Mucosa of stomach (tissue), 1 donor: ENCODE measurements around the gene STAG1.
"Not testable (repeated sequence)": the region's sequence is repeated elsewhere in the genome, so short reads cannot be mapped to it uniquely, and the experiment has no call there.

Experiments used
- H3K27me3 ChIP-seq: one replicate; pipeline ENCODE4 v1.7.0; 2013; ENCODE audit warnings: mild to moderate bottlenecking, low read length; ENCODE audit not compliant: control insufficient read depth, insufficient read depth
- H3K36me3 ChIP-seq: one replicate; pipeline ENCODE4 v1.7.0; 2013; ENCODE audit warnings: low read length; ENCODE audit not compliant: control insufficient read depth, insufficient read depth
- H3K4me1 ChIP-seq: one replicate; pipeline ENCODE4 v1.7.0; 2013; ENCODE audit warnings: mild to moderate bottlenecking, low read length; ENCODE audit not compliant: control insufficient read depth, insufficient read depth
- H3K4me3 ChIP-seq: one replicate; pipeline ENCODE4 v1.7.0; 2013; ENCODE audit warnings: low read length
- H3K9ac ChIP-seq: one replicate; pipeline ENCODE4 v1.7.0; 2013; ENCODE audit warnings: mild to moderate bottlenecking, low read length, moderate library complexity
- H3K9me3 ChIP-seq: one replicate; pipeline ENCODE4 v1.7.0; 2013; ENCODE audit warnings: mild to moderate bottlenecking, low read length, moderate library complexity; ENCODE audit not compliant: control insufficient read depth
- donor health status: Pancreatic carcinoma.

The STAG1 gene

DNA sequence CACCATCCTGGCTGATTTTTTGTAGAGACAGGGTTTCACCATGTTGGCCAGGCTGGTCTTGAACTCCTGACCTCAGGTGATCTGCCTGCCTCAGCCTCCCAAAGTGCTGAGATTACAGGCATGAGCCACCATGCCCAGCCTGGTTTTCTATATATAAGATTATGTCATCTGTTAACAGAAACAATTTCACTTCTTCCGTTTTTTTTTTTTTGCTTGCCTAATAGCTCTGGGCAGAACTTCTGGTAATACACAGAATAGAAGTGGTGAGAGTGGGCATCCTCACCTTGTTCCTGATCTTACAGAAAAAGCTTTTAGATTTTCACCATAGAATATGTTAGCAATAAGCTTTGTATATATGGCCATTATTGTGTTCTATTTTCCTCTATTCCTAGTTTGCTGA is 202.7 kb downstream of the STAG1 start:
- H3K27me3 ChIP-seq: not testable (repeated sequence)

DNA sequence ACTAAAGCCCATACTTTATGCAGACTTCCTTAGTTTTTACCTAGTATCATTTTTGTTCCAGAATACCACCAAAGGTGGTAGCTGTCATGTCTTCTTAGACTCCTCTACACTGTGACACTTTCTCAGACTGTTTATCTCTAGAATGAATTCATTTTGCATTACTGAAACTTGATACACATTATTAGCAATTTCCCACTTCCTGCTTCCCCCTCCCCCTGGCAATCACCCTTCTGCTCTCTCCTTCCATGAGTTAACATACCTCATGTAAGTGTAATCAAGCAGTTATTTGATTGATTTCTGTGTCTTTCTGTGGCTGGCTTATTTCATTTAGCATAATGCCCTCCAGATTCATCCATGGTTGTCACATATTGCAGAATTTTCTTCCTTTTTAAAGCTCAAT is 204.9 kb downstream of the STAG1 start:
- Histone ChIP-seq H3K9ac (no peak overlapping the region), H3K9me3 (no peaks in the 10 kb centered on the region), H3K36me3 (no peaks in the 10 kb centered on the region), H3K4me1 (peaks cover 7% of the 10 kb centered on the region), H3K4me3 (no peak overlapping the region), H3K27me3 (no peaks in the 10 kb centered on the region)

More for the DNA sequence above, 202.7 kb downstream of the STAG1 start:
- not testable (repeated sequence) for H3K4me1 ChIP-seq, H3K9ac ChIP-seq, H3K9me3 ChIP-seq, H3K4me3 ChIP-seq, H3K36me3 ChIP-seq

DNA sequence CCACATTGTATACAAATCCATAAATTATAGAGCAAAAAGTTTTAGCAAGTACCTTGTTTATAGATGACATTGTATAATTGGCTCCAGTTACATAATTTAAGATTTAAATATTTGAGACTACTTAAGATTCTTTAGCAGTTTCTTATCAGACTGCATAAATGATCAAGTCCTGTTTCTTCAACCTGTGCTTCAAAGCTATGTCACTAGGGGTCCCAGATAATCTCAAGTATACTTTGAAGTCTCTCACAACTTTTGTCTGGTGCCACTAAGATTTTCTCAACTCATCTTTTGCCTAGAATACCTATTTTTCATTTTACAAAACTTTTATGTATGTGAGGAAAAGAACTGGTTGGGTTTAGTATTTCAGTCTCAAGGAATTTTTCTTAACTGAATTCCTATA is 205.5 kb downstream of the STAG1 start:
- Histone ChIP-seq H3K36me3 (no peaks in the 10 kb centered on the region), H3K27me3 (no peaks in the 10 kb centered on the region), H3K4me1 (peaks cover 7% of the 10 kb centered on the region)

DNA sequence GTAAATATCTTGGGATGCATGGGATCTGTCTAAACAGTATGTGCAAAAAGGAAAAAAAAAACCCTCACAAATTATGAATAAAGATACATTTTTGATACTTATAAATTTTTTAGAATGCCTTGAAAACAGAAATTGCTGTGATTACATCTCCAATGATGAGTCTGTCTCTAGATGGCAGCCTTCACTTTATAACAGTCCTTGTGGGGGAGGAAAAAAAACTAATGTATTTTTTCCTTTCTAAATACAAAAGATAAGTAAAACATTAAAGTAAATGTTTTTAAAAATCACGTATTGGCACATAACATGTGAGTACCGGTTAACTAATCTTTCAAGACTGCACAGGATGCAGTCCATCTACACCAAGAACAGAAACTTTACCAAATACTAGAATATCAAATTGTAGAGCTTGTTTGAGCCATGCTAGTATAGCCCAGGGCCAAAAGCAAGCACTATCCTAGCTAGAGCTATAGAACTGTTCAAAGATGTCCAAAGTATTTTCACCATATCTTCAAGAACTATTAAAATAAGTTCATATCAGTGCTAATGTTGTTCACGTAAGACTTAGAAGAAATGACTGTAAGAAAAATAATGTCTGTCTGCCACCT is 206.4 kb downstream of the STAG1 start:
- H3K27me3 ChIP-seq: no peaks in the 10 kb centered on the region
- no peak overlapping the region for H3K9ac ChIP-seq
- peaks cover 7% of the 10 kb centered on the region for H3K4me1 ChIP-seq
- H3K4me3 ChIP-seq: no peak overlapping the region
- no peaks in the 10 kb centered on the region for H3K9me3 ChIP-seq
- no peaks in the 10 kb centered on the region for H3K36me3 ChIP-seq

More for the DNA sequence above, 205.5 kb downstream of the STAG1 start:
- Histone ChIP-seq H3K9ac (no peak overlapping the region), H3K9me3 (no peaks in the 10 kb centered on the region), H3K4me3 (no peak overlapping the region)

DNA sequence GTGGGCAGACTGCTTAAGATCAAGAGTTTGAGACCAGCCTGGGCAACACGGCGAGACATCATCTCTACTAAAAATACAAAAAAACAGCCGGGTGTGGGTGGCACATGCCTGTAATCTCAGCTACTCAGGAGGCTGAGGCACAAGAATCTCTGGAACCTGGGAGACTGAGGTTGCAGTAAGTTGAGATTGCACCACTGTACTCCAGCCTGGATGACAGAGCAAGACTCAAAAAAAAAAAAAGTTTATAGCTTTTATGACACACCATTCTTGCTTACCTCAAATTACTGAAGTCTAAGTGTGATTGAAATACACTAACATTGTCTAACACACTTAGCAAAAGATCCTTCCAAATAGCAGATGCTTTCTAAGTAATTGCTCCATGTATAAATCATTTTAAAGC is 207.6 kb downstream of the STAG1 start:
- no peak overlapping the region for H3K9ac ChIP-seq
- H3K9me3 ChIP-seq: no peaks in the 10 kb centered on the region
- no peaks in the 10 kb centered on the region for H3K27me3 ChIP-seq
- no peak overlapping the region for H3K4me3 ChIP-seq
- H3K36me3 ChIP-seq: no peaks in the 10 kb centered on the region
- H3K4me1 ChIP-seq: peaks cover 7% of the 10 kb centered on the region

DNA sequence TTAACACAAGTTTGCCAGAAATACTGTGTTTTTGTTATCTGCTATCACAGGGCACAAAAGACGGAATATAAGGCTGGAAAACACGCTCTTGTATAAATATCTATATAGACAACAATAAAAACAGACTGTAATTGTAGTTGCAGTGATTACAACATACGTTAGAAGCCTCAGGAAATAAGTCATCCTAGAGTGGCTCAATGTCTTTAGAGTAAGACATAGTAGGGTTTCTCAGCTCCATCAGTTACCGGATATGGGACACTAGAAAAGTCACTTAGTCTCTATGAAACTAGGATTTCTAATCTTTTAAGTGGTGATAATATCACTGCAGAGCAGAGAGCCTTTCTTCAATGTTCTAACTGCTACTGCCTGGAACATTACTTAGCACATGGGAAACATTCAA is 208.8 kb downstream of the STAG1 start:
- Histone ChIP-seq H3K27me3 (no peaks in the 10 kb centered on the region), H3K4me3 (no peak overlapping the region), H3K4me1 (peaks cover 7% of the 10 kb centered on the region), H3K9me3 (no peaks in the 10 kb centered on the region), H3K36me3 (no peaks in the 10 kb centered on the region), H3K9ac (no peak overlapping the region)

DNA sequence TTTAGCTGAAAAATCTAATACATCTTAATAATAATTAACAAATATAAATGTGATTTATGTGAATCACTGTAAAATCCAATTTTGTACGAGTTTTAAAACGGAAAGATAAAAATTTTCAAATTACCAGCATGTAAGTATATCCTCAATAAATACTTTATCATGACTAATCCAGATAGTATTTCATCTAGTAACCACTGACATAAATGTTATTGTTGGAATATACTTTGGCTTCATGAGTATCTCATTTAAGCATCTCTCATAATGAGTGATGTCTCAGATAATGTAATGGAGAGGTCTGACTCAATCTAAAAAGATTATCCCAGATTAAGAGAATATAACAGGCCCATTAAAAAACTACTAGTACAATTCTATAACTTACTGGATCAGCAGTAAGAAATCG is 216.3 kb downstream of the STAG1 start:
- Histone ChIP-seq H3K4me1 (no peaks in the 10 kb centered on the region), H3K9me3 (no peaks in the 10 kb centered on the region), H3K9ac (no peak overlapping the region), H3K4me3 (no peak overlapping the region), H3K36me3 (no peaks in the 10 kb centered on the region), H3K27me3 (no peaks in the 10 kb centered on the region)

DNA sequence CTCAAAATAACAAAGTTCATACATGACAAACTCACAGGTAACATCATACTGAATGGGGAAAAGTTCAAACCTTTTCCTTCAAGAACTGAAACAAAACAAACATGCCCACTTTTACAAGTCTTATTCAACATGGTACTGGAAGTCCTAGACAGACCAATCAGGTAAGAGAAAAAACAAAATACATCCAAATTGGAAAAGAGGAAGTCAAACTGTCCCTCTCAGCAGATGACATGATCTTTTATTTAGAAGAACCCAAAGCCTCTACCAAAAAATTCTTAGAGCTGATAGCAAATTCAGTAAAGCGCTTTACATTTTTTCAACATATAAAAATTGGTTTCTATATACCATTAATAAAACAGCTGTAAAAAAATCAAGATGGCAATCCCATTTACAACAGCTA is 219.4 kb downstream of the STAG1 start:
- Histone ChIP-seq H3K4me1 (no peaks in the 10 kb centered on the region), H3K9me3 (no peaks in the 10 kb centered on the region), H3K36me3 (no peaks in the 10 kb centered on the region), H3K27me3 (no peaks in the 10 kb centered on the region), H3K4me3 (no peak overlapping the region), H3K9ac (no peak overlapping the region)

DNA sequence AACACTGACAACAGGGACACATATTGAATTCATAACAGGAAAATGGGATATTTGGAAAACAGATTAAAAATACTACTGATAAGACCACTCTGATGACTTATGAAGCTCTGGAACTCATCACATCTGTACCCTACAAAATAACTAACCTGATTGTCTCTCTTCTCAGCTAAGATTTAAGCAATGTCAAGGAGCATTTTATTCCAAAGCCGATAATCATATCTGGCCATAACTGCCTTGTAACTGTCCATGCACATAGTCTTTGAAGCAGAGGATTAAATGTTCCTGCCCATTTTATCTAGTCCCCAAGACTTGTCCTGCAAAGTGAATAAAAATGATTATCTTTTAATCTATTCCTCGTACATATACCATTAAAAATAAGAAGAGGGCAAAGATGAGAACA is 234.1 kb downstream of the STAG1 start:
- H3K27me3 ChIP-seq: no peaks in the 10 kb centered on the region
- no peak overlapping the region for H3K4me3 ChIP-seq
- H3K36me3 ChIP-seq: no peaks in the 10 kb centered on the region
- no peaks in the 10 kb centered on the region for H3K4me1 ChIP-seq
- no peaks in the 10 kb centered on the region for H3K9me3 ChIP-seq
- H3K9ac ChIP-seq: no peak overlapping the region

DNA sequence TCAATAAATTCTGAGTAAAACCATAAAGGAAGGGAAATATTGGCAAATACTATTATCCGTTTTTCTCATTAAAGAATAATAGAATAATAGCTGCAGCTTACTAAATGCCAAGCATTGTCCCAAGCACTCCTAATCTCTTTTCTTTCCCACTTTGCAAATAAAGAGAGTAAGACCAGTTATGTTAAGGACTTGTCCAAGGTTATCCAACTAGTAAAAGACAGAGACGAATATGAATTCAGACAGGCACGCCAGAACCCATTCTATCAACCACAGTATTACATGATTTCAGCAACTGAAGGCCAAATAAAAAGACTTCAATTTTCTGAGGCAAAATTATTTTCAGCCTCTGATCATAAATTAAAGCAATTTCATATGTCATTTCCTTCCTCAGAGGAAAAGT is 235.5 kb downstream of the STAG1 start:
- no peak overlapping the region for H3K4me3 ChIP-seq
- H3K4me1 ChIP-seq: no peaks in the 10 kb centered on the region
- no peak overlapping the region for H3K9ac ChIP-seq
- no peaks in the 10 kb centered on the region for H3K9me3 ChIP-seq
- H3K36me3 ChIP-seq: no peaks in the 10 kb centered on the region
- H3K27me3 ChIP-seq: no peaks in the 10 kb centered on the region

DNA sequence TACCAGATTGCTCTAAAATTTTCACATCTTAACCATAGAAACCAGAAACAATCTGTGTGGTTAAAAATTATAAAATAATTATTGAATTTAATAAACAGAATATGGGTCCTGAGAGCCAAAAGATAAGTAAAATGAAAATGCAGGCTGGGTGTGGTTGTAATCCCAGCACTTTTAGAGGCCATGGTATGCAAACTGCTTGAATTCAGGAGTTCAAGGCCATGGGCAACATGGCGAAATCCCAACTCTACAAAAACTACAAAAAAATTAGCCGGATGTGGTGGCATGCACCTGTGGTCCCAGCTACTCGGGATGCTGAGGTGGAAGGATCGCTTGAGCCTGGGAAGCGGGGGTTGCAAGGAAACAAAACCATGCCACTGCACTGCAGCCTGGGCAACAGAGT is 236.1 kb downstream of the STAG1 start:
- Histone ChIP-seq H3K9ac (no peak overlapping the region), H3K4me3 (no peak overlapping the region), H3K27me3 (no peaks in the 10 kb centered on the region), H3K4me1 (no peaks in the 10 kb centered on the region), H3K36me3 (no peaks in the 10 kb centered on the region), H3K9me3 (no peaks in the 10 kb centered on the region)

DNA sequence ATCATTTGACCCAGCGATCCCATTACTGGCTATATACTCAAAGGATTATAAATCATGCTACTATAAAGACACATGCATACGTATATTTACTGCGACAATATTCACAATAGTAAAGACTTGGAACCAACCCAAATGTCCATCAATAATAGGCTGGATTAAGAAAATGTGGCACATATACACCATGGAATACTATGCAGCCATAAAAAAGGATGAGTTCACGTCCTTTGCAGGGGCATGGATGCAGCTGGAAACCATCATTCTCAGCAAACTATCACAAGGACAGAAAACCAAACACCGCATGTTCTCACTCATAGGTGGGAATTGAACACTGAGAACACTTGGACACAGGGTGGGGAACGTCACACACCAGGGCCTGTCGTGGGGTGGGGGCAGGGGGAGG is 237.6 kb downstream of the STAG1 start:
- H3K4me1 ChIP-seq, H3K36me3 ChIP-seq, H3K27me3 ChIP-seq, H3K9ac ChIP-seq, H3K9me3 ChIP-seq, H3K4me3 ChIP-seq: not testable (repeated sequence)

DNA sequence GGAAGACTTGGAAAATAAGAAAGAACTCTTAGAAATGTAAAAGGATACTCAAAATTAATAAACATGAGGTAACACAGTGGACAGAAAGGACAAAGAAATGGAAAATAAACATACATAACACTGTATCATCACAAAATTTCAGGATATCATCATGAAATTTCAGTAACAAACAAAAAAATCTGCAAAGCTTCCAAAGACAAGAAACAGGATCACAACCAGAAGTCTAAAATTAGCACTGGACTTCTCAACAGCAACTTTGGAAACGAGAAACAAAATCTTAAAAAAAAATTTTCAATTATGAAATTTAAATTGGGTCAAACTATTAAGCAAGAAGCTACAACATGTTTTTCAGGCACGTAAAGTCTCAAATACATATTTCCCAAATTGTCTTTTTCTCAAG is 238.8 kb downstream of the STAG1 start:
- Histone ChIP-seq H3K4me1 (no peaks in the 10 kb centered on the region), H3K4me3 (no peak overlapping the region), H3K36me3 (no peaks in the 10 kb centered on the region), H3K9ac (no peak overlapping the region), H3K9me3 (no peaks in the 10 kb centered on the region), H3K27me3 (no peaks in the 10 kb centered on the region)
